HG03565 (cell line): ENCODE measurements around the gene NUCB1.
"Not testable (repeated sequence)": the region's sequence is repeated elsewhere in the genome, so short reads cannot be mapped to it uniquely, and the experiment has no call there.

ENCODE experiments used
- ATAC-seq: cut with Tn5 transposase; IDR thresholded peaks from one replicate; pipeline ENCODE4 v1.9.1; 2021; ENCODE audit warnings: mild to moderate bottlenecking, moderate library complexity; ENCODE audit not compliant: unreplicated experiment

Gene NUCB1

GRCh38 chr19:48899781-48900476 lies at the start of gene NUCB1:
NUCB1 (plus strand) TSS chr19:48900312; CDS start chr19:48900797, 485 bp downstream.
- peak; percentile 74 for ATAC-seq

DNA sequence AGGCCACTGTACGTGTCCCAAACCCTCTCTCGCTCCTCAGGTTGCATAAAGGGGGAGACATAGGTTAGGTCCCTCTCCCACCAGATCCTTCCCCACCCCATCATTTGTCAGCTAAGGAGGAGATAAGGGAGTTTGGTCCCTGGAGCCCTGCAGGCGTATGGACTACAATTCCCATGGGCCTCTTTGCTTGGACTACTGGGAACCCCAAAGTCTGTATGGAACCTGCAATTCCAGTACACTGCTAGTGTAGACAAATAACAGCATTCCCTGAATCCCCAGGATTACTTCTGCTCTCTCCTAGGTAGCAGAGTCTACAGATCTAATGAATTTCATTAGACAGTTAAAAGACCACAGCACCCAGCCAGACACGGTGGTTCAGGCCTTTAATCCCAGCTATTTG lies 47.8 kb upstream of the NUCB1 start:
- no peak for ATAC-seq

- ATAC-seq: no peak
These were observed 46.6 kb upstream of the NUCB1 start for GRCh38 chr19:48853483-48853882.

DNA sequence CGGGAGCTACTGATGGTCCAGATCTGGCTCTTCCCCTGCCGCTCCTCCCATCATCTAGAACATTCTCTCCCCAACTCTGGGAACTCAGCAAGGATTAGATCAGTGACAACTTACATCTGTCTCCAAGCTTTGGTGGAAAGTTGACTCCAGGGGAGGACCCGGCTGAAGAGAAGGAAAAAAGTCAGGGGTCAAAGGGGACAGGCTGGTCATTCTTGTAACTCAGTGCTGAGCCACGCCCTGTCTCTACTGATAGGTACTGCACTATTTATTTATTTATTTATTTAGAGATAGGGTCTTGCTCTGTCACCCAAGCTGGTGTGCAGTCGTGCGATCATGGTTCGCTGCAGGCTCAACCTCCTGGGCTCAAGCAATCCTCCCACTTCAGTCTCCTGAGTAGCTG lies 46.0 kb upstream of the NUCB1 start:
- ATAC-seq: no peak

DNA sequence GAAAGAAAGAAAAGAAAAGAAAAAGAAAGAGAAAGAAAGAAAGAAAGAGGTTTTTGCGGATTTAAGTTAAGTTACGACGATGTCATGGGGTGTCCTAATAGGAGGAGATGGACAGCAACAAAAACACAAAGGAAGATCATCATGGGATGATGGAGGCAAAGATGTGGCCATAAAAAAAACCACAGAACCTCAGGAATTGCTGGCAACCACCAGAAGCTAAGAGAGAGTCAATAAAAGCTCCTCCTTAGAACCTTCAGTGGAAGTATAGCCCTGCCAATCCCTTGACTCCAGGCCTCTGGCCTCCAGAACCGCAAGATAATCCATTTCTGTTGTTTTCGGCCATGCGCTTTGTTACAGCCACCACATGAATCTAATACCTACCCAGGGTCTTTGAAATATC lies 43.2 kb upstream of the NUCB1 start:
- no peak for ATAC-seq

- ATAC-seq: no peak
These were observed 41.0 kb upstream of the NUCB1 start for GRCh38 chr19:48858984-48859710.

- no peak for ATAC-seq
These were observed 40.2 kb upstream of the NUCB1 start for GRCh38 chr19:48859711-48860572.

GRCh38 chr19:48861313-48861712 lies 38.8 kb upstream of the NUCB1 start:
- ATAC-seq: no peak

DNA sequence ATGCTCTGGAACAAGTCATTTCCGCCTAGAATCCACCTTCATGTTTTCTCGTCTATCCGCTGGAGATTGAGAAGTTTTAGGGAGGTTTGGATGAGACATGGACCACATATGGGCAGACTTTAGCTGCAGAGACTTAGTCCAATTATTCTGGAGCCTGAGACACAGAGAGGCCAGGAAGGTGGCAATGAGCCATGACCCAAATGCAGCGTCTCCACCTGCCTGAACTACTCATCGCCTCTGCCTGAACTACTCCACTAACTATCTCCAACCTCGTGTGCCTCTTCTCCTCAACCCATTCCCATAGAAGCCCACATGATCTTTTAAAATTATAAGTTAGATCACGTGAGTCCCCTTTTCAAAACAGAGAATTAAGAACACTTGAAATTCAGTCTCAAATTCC lies 37.3 kb upstream of the NUCB1 start:
- no peak for ATAC-seq

- no peak for ATAC-seq
These were observed 33.4 kb upstream of the NUCB1 start for GRCh38 chr19:48866692-48867091.

- no peak for ATAC-seq
These were observed 32.9 kb upstream of the NUCB1 start for GRCh38 chr19:48867123-48867745.

DNA sequence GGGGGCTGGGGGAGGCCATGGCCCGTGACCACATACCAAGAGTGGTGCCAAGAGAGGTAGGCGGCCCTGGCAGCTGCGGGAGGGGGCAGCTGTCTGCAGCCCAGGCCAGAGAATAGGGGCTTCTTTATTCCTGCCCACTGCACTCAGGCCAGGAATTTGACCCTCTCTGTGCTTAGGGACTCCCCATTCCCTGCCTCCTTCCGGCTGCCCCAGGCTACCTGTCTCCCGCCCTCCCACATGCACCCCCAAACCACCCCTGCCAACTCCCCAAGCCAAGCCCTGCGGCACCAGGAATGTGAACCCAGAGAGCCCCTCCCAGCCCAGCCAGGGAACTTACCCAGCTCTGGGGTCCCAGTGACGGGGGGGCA lies 32.4 kb upstream of the NUCB1 start:
- ATAC-seq: no peak

DNA sequence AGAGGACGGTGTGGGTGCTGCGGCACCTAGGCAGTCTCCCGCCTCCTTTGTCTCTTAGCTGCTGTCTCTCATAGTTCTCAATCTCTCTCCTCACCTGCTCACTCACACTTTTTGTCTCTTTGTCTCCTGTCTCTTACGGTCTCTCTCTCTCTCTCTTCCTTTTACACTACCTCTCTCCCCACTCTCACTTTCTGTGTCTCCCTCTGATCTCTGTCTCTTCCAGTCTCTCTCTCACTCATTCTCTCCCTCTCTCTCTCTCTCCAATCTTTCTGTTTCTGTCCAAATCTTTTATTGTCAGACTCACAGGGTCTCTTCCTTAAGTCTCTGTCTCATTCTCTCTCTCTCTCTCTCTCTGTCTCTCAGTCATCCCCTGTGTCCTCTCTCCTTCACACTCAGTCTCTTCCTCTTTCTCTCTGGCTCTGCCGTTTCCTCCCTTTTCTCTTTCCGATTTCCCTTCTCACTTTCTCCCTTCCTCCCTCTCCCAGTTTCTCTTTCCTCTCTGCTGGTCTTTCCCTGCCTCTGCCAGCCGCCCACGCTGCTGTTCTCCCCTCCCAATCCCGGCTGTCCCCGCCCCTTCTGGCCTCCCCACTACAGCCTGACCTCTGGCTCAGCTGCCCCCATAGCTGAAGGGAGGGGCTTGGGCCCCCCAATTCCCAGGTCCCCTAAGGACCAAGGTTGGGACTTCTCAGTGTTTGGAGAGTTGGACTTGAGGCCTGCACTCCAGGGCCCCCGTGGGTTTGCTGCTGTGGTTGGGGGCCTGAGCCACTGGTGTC lies 31.8 kb upstream of the NUCB1 start, which contains the start of gene PLEKHA4:
Gene PLEKHA4 (minus strand): TSS at position 504 of the 773 bp plus-strand sequence. CDS start 997 bp downstream, outside the sequence.
- ATAC-seq: no peak

DNA sequence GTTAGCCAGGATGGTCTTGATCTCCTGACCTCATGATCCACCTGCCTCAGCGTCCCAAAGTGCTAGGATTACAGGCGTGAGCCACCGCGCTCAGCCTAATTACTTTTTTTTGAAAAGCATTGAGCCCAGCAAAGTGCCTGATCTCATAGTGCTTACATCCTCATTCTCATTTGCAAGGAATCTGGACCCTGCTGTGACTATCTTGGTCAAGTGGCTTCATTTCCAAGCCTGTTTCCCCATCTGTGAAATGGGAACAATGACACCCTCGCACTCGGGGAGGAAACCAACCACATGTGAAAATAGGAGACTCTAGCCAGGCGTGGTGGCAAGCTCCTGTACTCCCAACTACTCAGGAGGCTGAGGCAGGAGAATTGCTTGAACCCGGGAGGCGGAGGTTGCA lies 30.1 kb upstream of the NUCB1 start:
- no peak for ATAC-seq

DNA sequence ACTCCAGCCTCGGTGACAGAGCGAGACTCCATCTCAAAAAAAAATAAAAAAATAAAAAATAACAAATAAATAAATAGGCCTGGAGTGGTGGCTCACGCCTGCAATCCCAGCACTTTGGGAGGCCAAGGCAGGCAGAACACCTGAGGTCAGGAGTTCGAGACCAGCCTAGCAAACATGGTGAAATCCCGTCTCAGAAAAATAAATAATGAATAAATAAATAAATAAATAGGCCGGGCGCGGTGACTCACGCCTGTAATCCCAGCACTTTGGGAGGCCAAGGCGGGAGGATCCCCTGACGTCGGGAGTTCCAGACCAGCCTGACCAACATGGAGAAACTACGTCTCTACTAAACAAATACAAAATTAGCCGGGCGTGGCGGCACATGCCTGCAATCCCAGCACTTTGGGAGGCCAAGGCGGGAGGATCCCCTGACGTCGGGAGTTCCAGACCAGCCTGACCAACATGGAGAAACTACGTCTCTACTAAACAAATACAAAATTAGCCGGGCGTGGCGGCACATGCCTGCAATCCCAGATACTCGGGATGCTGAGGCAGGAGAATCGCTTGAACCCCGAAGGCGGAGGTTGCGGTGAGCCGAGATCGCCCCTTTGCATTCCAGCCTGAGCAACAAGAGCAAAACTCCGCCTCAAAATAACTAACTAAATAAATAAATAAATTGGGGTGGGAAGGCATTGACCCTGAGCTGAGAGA lies 28.5 kb upstream of the NUCB1 start:
- ATAC-seq: not testable (repeated sequence)

GRCh38 chr19:48872182-48872883 lies 27.8 kb upstream of the NUCB1 start, which contains the start of gene PPP1R15A:
PPP1R15A (plus strand) TSS chr19:48872421; CDS start chr19:48873234, 813 bp downstream.
- ATAC-seq: peak; percentile 51

DNA sequence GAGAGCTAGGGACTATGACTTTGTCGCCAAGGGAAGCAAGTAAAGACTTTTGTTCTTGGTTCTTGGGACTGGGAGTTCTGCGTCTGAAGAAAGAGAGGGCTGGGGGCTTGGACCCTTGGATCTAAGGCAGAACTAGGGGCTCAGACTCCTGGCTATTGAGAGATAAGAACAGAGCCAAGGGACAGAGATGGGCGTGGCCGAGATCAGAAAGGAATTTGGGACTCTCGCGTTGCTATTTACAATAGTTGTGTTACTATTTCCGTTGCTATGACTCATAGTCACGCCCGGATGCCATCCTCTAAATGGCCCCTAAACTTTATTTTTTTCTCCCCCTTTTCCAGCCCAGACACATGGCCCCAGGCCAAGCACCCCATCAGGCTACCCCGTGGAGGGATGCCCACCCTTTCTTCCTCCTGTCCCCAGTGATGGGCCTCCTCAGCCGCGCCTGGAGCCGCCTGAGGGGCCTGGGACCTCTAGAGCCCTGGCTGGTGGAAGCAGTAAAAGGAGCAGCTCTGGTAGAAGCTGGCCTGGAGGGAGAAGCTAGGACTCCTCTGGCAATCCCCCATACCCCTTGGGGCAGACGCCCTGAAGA lies 27.1 kb upstream of the NUCB1 start:
- ATAC-seq: no peak

- no peak for ATAC-seq
These were observed 26.4 kb upstream of the NUCB1 start for GRCh38 chr19:48873476-48874302.
